ENCODE results near the gene HDAC9. TPM values are rescaled to one million over a fixed set of nuclear protein-coding genes. Genes with fewer than 3 reads are reported as not detected.

Gene HDAC9
- total RNA-seq, 1 experiment from 2014 or later: 17.1 TPM

DNA sequence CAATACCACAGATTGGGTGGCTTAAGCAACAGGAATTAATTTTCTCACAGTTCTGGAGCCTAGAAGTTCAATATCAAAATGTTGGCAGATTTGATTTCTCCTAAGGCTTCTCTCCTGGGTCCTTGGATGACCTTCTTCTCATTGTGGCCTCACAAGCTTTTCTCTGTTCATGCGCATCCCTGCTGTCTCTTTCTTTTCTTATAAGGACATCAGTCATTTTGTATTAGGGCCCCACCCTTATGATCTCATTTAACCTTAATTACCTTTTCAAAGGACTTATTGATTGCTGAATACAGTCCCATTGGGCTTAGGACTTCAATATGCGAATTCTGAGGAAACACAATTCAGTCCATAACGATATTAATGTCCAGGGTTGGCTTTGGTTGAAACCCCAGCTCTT, 285.4 kb downstream of the HDAC9 start:
- in situ Hi-C loops (cut with HindIII; ENCODE audit: low pct_unique_long_range_greater_than_20kb, low sequenced_read_pairs): no loop called here
- POLR2A ChIA-PET: no interaction called here

DNA sequence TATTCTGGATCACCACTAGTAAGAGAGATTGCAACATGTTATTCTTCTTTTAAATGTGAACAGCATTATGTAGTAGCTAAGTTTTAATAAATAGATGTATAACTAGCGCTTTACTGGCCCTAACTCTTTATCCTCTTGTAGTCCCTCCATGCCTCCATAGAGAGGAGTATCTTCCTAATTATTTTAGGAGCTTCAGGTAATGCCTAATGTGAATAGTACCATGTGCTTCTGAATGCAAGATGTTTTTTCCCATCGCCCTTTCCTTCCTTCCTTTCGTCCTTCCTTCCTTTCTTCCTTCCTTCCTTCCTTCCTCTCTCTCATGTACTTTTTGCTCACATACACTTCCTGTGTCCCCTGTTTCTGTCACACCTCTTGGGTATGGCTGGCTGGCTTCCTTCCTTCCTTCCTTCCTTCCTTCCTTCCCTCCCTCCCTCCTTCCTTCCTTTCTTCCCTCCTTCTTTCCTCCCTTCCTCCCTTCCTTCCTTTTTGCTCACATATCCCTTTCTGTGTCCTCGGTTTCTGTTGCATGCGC, 290.7 kb downstream of the HDAC9 start:
- Histone ChIP-seq H3K4me3 (ENCODE audit: low read depth in 2 of 2, low read length in 2 of 2) (no peak overlapping the region), H3K36me3 (ENCODE audit: control insufficient read depth, insufficient read depth, low read length) (no peaks in the 10 kb centered on the region), H3K27ac (ENCODE audit: low read length) (no peak overlapping the region), H3K4me1 (ENCODE audit: control insufficient read depth, insufficient read depth, low read length) (no peaks in the 10 kb centered on the region), H3K9me3 (ENCODE audit: control insufficient read depth, insufficient read depth, low read depth, low read length) (no peaks in the 10 kb centered on the region), H3K27me3 (ENCODE audit: control insufficient read depth, insufficient read depth, low read length) (no peaks in the 10 kb centered on the region)
- ChIA-PET POLR2A (interaction anchor here (0.6 kb wide), 1 partner anchor 132 kb away, joined by 10 read pairs; no protein-coding TSS in a partner anchor), CTCF (no interaction called here)
- ATAC-seq (no peak), DNase-seq (ENCODE audit: low read depth, low spot score) (no peak)
- TF ChIP-seq, protein P1, sequence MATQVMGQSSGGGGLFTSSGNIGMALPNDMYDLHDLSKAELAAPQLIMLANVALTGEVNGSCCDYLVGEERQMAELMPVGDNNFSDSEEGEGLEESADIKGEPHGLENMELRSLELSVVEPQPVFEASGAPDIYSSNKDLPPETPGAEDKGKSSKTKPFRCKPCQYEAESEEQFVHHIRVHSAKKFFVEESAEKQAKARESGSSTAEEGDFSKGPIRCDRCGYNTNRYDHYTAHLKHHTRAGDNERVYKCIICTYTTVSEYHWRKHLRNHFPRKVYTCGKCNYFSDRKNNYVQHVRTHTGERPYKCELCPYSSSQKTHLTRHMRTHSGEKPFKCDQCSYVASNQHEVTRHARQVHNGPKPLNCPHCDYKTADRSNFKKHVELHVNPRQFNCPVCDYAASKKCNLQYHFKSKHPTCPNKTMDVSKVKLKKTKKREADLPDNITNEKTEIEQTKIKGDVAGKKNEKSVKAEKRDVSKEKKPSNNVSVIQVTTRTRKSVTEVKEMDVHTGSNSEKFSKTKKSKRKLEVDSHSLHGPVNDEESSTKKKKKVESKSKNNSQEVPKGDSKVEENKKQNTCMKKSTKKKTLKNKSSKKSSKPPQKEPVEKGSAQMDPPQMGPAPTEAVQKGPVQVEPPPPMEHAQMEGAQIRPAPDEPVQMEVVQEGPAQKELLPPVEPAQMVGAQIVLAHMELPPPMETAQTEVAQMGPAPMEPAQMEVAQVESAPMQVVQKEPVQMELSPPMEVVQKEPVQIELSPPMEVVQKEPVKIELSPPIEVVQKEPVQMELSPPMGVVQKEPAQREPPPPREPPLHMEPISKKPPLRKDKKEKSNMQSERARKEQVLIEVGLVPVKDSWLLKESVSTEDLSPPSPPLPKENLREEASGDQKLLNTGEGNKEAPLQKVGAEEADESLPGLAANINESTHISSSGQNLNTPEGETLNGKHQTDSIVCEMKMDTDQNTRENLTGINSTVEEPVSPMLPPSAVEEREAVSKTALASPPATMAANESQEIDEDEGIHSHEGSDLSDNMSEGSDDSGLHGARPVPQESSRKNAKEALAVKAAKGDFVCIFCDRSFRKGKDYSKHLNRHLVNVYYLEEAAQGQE (IDR thresholded peaks at IDR 0.05; ENCODE audit: insufficient read depth in 1 of 2, low read depth in 2 of 2, low read length in 1 of 2): no peak
- TF ChIP-seq, protein P2, sequence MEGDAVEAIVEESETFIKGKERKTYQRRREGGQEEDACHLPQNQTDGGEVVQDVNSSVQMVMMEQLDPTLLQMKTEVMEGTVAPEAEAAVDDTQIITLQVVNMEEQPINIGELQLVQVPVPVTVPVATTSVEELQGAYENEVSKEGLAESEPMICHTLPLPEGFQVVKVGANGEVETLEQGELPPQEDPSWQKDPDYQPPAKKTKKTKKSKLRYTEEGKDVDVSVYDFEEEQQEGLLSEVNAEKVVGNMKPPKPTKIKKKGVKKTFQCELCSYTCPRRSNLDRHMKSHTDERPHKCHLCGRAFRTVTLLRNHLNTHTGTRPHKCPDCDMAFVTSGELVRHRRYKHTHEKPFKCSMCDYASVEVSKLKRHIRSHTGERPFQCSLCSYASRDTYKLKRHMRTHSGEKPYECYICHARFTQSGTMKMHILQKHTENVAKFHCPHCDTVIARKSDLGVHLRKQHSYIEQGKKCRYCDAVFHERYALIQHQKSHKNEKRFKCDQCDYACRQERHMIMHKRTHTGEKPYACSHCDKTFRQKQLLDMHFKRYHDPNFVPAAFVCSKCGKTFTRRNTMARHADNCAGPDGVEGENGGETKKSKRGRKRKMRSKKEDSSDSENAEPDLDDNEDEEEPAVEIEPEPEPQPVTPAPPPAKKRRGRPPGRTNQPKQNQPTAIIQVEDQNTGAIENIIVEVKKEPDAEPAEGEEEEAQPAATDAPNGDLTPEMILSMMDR (IDR thresholded peaks at IDR 0.05): no peak
- BruUV-seq (replicated peaks): no TSS peak
- intact Hi-C loops (cut with micrococcal nuclease; ENCODE audit: unreplicated experiment): no loop called here
- in situ Hi-C loops (cut with HindIII; ENCODE audit: low pct_unique_long_range_greater_than_20kb, low sequenced_read_pairs): no loop called here

More for the DNA sequence above, 285.4 kb downstream of the HDAC9 start:
- BruUV-seq (replicated peaks): no TSS peak
- intact Hi-C loops (cut with micrococcal nuclease; ENCODE audit: unreplicated experiment): no loop called here
- TF ChIP-seq TCF7L2 (IDR thresholded peaks at IDR 0.05; ENCODE audit: low read depth, low read length): no peak
- no peak for TF ChIP-seq SIN3A (IDR thresholded peaks at IDR 0.05; ENCODE audit: borderline replicate concordance, insufficient read depth, low read depth, low read length)
- TF ChIP-seq, protein P2 (IDR thresholded peaks at IDR 0.05): no peak
- TF ChIP-seq, protein P1 (IDR thresholded peaks at IDR 0.05; ENCODE audit: insufficient read depth in 1 of 2, low read depth in 2 of 2, low read length in 1 of 2): no peak
- no peak for TF ChIP-seq POLR2AphosphoS5 (IDR thresholded peaks at IDR 0.05; ENCODE audit: low read depth, low read length)
- CTCF ChIA-PET: no interaction called here
- H3K27me3 ChIP-seq (ENCODE audit: control insufficient read depth, insufficient read depth, low read length): no peaks in the 10 kb centered on the region
- H3K4me1 ChIP-seq (ENCODE audit: control insufficient read depth, insufficient read depth, low read length): no peaks in the 10 kb centered on the region
- no peaks in the 10 kb centered on the region for H3K9me3 ChIP-seq (ENCODE audit: control insufficient read depth, insufficient read depth, low read depth, low read length)
- H3K36me3 ChIP-seq (ENCODE audit: control insufficient read depth, insufficient read depth, low read length): no peaks in the 10 kb centered on the region
- DNase-seq (ENCODE audit: low read depth, low spot score): no peak
- no peak overlapping the region for H3K27ac ChIP-seq (ENCODE audit: low read length)
- ATAC-seq: no peak
- no peak overlapping the region for H3K4me3 ChIP-seq (ENCODE audit: low read depth in 2 of 2, low read length in 2 of 2)
